Measurements from ENCODE around the gene MT2A. TPM values are rescaled to one million over a fixed set of nuclear protein-coding genes. Genes with fewer than 3 reads are reported as not detected.

The MT2A gene
- total and polyA plus RNA-seq, 7 donors = 342 to 11,565 (median 2,887) TPM

- TF ChIP-seq, protein P1, sequence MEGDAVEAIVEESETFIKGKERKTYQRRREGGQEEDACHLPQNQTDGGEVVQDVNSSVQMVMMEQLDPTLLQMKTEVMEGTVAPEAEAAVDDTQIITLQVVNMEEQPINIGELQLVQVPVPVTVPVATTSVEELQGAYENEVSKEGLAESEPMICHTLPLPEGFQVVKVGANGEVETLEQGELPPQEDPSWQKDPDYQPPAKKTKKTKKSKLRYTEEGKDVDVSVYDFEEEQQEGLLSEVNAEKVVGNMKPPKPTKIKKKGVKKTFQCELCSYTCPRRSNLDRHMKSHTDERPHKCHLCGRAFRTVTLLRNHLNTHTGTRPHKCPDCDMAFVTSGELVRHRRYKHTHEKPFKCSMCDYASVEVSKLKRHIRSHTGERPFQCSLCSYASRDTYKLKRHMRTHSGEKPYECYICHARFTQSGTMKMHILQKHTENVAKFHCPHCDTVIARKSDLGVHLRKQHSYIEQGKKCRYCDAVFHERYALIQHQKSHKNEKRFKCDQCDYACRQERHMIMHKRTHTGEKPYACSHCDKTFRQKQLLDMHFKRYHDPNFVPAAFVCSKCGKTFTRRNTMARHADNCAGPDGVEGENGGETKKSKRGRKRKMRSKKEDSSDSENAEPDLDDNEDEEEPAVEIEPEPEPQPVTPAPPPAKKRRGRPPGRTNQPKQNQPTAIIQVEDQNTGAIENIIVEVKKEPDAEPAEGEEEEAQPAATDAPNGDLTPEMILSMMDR (IDR thresholded peaks at IDR 0.05) = no peak
- H3K27ac ChIP-seq = no peak overlapping the region
- intact Hi-C loops (cut with DNase I) = no loop called here
- WGBS, 3 donors = 90 to 95% (median 92%) methylated on average over 2 of the region's 2 CpGs
- no peaks in the 10 kb centered on the region for H3K36me3 ChIP-seq (ENCODE audit: insufficient read depth in 1 of 2, low read depth in 1 of 2)
- no peak for ATAC-seq
- H3K27me3 ChIP-seq (ENCODE audit: insufficient read depth in 3 of 3, low read length in 2 of 3) = peaks cover 0 to 6% (median 0%) of the 10 kb centered on the region in 3 donors
- H3K4me3 ChIP-seq = no peak overlapping the region
- DNase-seq = no peak
- no peaks in the 10 kb centered on the region for H3K9me3 ChIP-seq
- no peaks in the 10 kb centered on the region for H3K4me1 ChIP-seq
Measured at GRCh38 chr16:56649271-56649670, 40.9 kb downstream of the MT2A start.

DNA sequence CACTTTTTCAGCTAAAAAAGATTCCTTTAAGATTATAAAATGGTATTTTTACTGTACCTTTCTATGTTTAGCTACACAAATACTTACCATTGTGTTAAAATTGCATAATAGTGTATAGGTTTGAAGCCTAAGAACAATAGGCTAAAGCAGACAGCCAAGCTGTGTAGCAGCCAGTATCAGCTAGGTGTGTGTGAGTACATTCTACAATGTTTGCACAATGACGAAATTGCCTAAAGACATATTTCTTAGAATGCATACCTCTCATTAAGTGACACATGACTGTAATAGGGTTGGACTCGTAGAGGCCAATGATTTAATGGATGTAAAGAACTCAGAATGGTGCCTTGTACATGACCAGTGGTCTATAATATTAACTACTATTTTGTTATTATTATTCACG lies 41.4 kb downstream of the MT2A start:
- TF ChIP-seq, protein P1 (IDR thresholded peaks at IDR 0.05) = no peak
- Histone ChIP-seq H3K9me3 (no peaks in the 10 kb centered on the region), H3K4me1 (no peaks in the 10 kb centered on the region), H3K4me3 (no peak overlapping the region), H3K27ac (no peak overlapping the region), H3K27me3 (ENCODE audit: insufficient read depth in 3 of 3, low read length in 2 of 3) (peaks cover 0 to 6% (median 0%) of the 10 kb centered on the region in 3 donors), H3K36me3 (ENCODE audit: insufficient read depth in 1 of 2, low read depth in 1 of 2) (no peaks in the 10 kb centered on the region)
- ATAC-seq = no peak
- WGBS, 3 donors = 85 to 90% (median 87%) methylated on average over 3 of the region's 3 CpGs
- DNase-seq = no peak
- intact Hi-C loops (cut with DNase I) = no loop called here

GRCh38 chr16:56651586-56651985 lies 43.2 kb downstream of the MT2A start, which contains the start of gene MT1B:
Gene MT1B (plus strand): TSS chr16:56651886. CDS start chr16:56651954, 68 bp downstream.
- DNase-seq (no peak), ATAC-seq (no peak)
- intact Hi-C loops (cut with DNase I) = no loop called here
- Histone ChIP-seq H3K27ac (no peak within 1 kb of the TSS), H3K4me1 (no peaks in the 10 kb centered on the region), H3K4me3 (no peak within 1 kb of the TSS), H3K9me3 (no peaks in the 10 kb centered on the region), H3K36me3 (ENCODE audit: insufficient read depth in 1 of 2, low read depth in 1 of 2) (no peaks in the 10 kb centered on the region), H3K27me3 (ENCODE audit: insufficient read depth in 3 of 3, low read length in 2 of 3) (peaks cover 0 to 6% (median 0%) of the 10 kb centered on the region in 3 donors)
- 57 to 81% (median 76%) methylated on average over 7 of the region's 7 CpGs for WGBS, 3 donors
- TF ChIP-seq, protein P1 (IDR thresholded peaks at IDR 0.05) = no peak

DNA sequence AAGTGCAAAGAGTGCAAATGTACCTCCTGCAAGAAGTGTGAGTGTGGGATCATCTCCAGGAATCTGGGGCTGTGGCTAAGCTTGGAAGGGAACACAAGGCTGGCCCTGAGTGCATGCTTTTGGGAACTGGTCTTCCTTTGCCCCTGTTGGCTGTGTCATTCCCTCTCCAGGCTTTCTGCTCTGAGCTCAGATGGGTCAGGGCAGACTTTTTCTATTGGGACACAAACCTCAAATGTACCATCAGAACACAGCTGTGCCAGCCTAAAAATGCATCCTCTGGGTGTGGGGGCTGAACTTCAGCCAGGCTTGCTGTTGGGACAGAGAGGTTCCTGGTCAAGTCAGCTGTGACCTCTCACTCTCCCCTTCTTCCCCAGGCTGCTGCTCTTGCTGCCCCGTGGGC lies 44.2 kb downstream of the MT2A start:
- H3K4me3 ChIP-seq = no peak overlapping the region
- WGBS, 3 donors = 36 to 56% (median 38%) methylated on average over 1 of the region's 1 CpG
- TF ChIP-seq, protein P1 (IDR thresholded peaks at IDR 0.05) = no peak
- H3K36me3 ChIP-seq (ENCODE audit: insufficient read depth in 1 of 2, low read depth in 1 of 2) = no peaks in the 10 kb centered on the region
- H3K9me3 ChIP-seq = no peaks in the 10 kb centered on the region
- no peaks in the 10 kb centered on the region for H3K4me1 ChIP-seq
- no peak overlapping the region for H3K27ac ChIP-seq
- DNase-seq (no peak), ATAC-seq (no peak)
- peaks cover 0 to 6% (median 0%) of the 10 kb centered on the region in 3 donors for H3K27me3 ChIP-seq (ENCODE audit: insufficient read depth in 3 of 3, low read length in 2 of 3)
- intact Hi-C loops (cut with DNase I) = no loop called here

DNA sequence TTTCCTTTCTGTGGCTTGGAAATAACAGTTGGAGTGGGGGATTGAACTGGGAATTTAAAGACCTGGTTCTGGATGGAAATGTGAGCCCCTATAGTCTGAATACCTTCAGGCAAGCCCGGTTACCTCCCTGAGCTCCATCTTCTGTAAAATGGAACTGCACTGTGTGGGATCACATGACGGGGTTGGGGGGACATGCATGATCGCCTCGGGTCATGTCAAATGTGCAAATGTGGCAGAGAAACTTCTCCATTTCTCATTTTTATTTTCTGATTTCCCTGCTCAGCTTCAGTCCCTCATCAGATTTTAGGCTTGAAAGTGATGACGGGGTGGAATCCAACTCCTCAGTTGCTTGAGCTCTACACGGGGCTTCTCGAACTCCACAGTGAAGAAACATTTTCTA lies 44.8 kb downstream of the MT2A start:
- Histone ChIP-seq H3K27me3 (ENCODE audit: insufficient read depth in 3 of 3, low read length in 2 of 3) (peaks cover 0 to 4% (median 0%) of the 10 kb centered on the region in 3 donors), H3K27ac (no peak overlapping the region), H3K9me3 (no peaks in the 10 kb centered on the region), H3K4me1 (no peaks in the 10 kb centered on the region), H3K36me3 (ENCODE audit: insufficient read depth in 1 of 2, low read depth in 1 of 2) (no peaks in the 10 kb centered on the region), H3K4me3 (no peak overlapping the region)
- TF ChIP-seq, protein P1 (IDR thresholded peaks at IDR 0.05) = no peak
- intact Hi-C loops (cut with DNase I) = no loop called here
- no peak for DNase-seq
- WGBS, 3 donors = 77 to 81% (median 79%) methylated on average over 7 of the region's 7 CpGs
- ATAC-seq = no peak

Measured in psoas muscle (tissue), 8 donors.